C4-2B (cell line): ENCODE measurements around the gene ACER3.

Experiments used
- CTCF ChIP-seq: fragments of 450-650 bp; conservative IDR thresholded peaks from 2 replicates; pipeline ENCODE4 v1.5.1; 2017; ENCODE audit warnings: mild to moderate bottlenecking
- ZFX ChIP-seq: fragments of 450-650 bp; IDR thresholded peaks from 2 replicates; pipeline ENCODE4 v1.6.1; 2017

GRCh38 chr11:77074626-77075221, 214.0 kb downstream of the ACER3 start:
- no peak for TF ChIP-seq CTCF
- no peak for TF ChIP-seq ZFX
